ENCODE results near the gene JARID2. TPM values are rescaled to one million over a fixed set of nuclear protein-coding genes. Genes with fewer than 3 reads are reported as not detected.

JARID2 gene
- polyA plus RNA-seq, 1 of the 3 experiments (the other 2 are of a cell fraction) = 3.4 TPM

- Histone ChIP-seq H3K9me2 (no peaks in the 10 kb centered on the region), H3K4me2 (no peak overlapping the region), H3K36me3 (replicated peaks in 1 of 2; ENCODE audit: control insufficient read depth in 1 of 2, insufficient read depth in 2 of 2, low read length in 1 of 2) (no peaks in the 10 kb centered on the region), H3K4me3 (ENCODE audit: low read depth in 2 of 2, low read length in 1 of 2) (no peak overlapping the region), H3K79me2 (ENCODE audit: insufficient read depth) (no peaks in the 10 kb centered on the region), H4K20me1 (ENCODE audit: insufficient read depth) (no peaks in the 10 kb centered on the region), H3K4me1 (ENCODE audit: control insufficient read depth in 1 of 2, insufficient read depth in 2 of 2, low read depth in 1 of 2, low read length in 1 of 2) (no peaks in the 10 kb centered on the region; a peak in 1 of 4 replicates), H3K9me3 (no peaks in the 10 kb centered on the region), H3K27ac (ENCODE audit: low read depth in 2 of 2, low read length in 1 of 2) (no peak overlapping the region), H3F3A (replicated peaks; ENCODE audit: insufficient read depth) (no peaks in the 10 kb centered on the region), H3K9ac (no peak overlapping the region), H3K27me3 (ENCODE audit: insufficient read depth) (no peaks in the 10 kb centered on the region), H2AFZ (ENCODE audit: low read depth) (no peak overlapping the region)
- CTCF ChIA-PET = no interaction called here
- POLR2A ChIA-PET = no interaction called here
- 98% methylated on average over 5 of the region's 5 CpGs for WGBS (ENCODE audit: low lambda C conversion rate)
- TF ChIP-seq ZBTB33 (IDR thresholded peaks at IDR 0.05; ENCODE audit: borderline replicate concordance, low read depth) (no peak), SMC3 (IDR thresholded peaks at IDR 0.05; ENCODE audit: low read depth, low read length) (no peak), SIN3A (IDR thresholded peaks at IDR 0.05; ENCODE audit: borderline replicate concordance, low read depth, low read length) (no peak), FOXM1 (IDR thresholded peaks at IDR 0.05; ENCODE audit: low read depth) (no peak), GABPA (IDR thresholded peaks at IDR 0.05; ENCODE audit: low read depth) (no peak)
- TF ChIP-seq, protein P1, sequence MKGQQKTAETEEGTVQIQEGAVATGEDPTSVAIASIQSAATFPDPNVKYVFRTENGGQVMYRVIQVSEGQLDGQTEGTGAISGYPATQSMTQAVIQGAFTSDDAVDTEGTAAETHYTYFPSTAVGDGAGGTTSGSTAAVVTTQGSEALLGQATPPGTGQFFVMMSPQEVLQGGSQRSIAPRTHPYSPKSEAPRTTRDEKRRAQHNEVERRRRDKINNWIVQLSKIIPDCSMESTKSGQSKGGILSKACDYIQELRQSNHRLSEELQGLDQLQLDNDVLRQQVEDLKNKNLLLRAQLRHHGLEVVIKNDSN (IDR thresholded peaks at IDR 0.05; ENCODE audit: borderline replicate concordance, low read depth) = no peak
- no peak for DNase-seq
Measured at GRCh38 chr6:15538106-15538505, 292.2 kb downstream of the JARID2 start.

GRCh38 chr6:15538766-15539495, 293.1 kb downstream of the JARID2 start:
- ChIA-PET POLR2A (no interaction called here), CTCF (no interaction called here)
- H3K9me3 ChIP-seq = no peaks in the 10 kb centered on the region
- H3K4me1 ChIP-seq (ENCODE audit: control insufficient read depth in 1 of 2, insufficient read depth in 2 of 2, low read depth in 1 of 2, low read length in 1 of 2) = no peaks in the 10 kb centered on the region; a peak in 1 of 4 replicates
- H4K20me1 ChIP-seq (ENCODE audit: insufficient read depth) = no peaks in the 10 kb centered on the region
- no peaks in the 10 kb centered on the region for H3K36me3 ChIP-seq (replicated peaks in 1 of 2; ENCODE audit: control insufficient read depth in 1 of 2, insufficient read depth in 2 of 2, low read length in 1 of 2)
- H3K4me3 ChIP-seq (ENCODE audit: low read depth in 2 of 2, low read length in 1 of 2) = no peak overlapping the region
- H3K27me3 ChIP-seq (ENCODE audit: insufficient read depth) = no peaks in the 10 kb centered on the region
- H3K79me2 ChIP-seq (ENCODE audit: insufficient read depth) = no peaks in the 10 kb centered on the region
- H2AFZ ChIP-seq (ENCODE audit: low read depth) = no peak overlapping the region
- 97% methylated on average over 9 of the region's 9 CpGs for WGBS (ENCODE audit: low lambda C conversion rate)
- no peak overlapping the region for H3K4me2 ChIP-seq
- H3K27ac ChIP-seq (ENCODE audit: low read depth in 2 of 2, low read length in 1 of 2) = no peak overlapping the region
- no peaks in the 10 kb centered on the region for H3K9me2 ChIP-seq
- no peaks in the 10 kb centered on the region for H3F3A ChIP-seq (replicated peaks; ENCODE audit: insufficient read depth)
- no peak overlapping the region for H3K9ac ChIP-seq
- DNase-seq = no peak
- TF ChIP-seq, protein P1 (IDR thresholded peaks at IDR 0.05; ENCODE audit: borderline replicate concordance, low read depth) = no peak
- no peak for TF ChIP-seq TCF12 (IDR thresholded peaks at IDR 0.05)
- no peak for TF ChIP-seq IRF3 (IDR thresholded peaks at IDR 0.05; ENCODE audit: low read depth, low read length)
- TF ChIP-seq, protein P2, sequence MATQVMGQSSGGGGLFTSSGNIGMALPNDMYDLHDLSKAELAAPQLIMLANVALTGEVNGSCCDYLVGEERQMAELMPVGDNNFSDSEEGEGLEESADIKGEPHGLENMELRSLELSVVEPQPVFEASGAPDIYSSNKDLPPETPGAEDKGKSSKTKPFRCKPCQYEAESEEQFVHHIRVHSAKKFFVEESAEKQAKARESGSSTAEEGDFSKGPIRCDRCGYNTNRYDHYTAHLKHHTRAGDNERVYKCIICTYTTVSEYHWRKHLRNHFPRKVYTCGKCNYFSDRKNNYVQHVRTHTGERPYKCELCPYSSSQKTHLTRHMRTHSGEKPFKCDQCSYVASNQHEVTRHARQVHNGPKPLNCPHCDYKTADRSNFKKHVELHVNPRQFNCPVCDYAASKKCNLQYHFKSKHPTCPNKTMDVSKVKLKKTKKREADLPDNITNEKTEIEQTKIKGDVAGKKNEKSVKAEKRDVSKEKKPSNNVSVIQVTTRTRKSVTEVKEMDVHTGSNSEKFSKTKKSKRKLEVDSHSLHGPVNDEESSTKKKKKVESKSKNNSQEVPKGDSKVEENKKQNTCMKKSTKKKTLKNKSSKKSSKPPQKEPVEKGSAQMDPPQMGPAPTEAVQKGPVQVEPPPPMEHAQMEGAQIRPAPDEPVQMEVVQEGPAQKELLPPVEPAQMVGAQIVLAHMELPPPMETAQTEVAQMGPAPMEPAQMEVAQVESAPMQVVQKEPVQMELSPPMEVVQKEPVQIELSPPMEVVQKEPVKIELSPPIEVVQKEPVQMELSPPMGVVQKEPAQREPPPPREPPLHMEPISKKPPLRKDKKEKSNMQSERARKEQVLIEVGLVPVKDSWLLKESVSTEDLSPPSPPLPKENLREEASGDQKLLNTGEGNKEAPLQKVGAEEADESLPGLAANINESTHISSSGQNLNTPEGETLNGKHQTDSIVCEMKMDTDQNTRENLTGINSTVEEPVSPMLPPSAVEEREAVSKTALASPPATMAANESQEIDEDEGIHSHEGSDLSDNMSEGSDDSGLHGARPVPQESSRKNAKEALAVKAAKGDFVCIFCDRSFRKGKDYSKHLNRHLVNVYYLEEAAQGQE (IDR thresholded peaks at IDR 0.05; ENCODE audit: low read depth, low read length) = no peak
- no peak for TF ChIP-seq GABPA (IDR thresholded peaks at IDR 0.05; ENCODE audit: low read depth)
- TF ChIP-seq MEF2A (IDR thresholded peaks at IDR 0.05; ENCODE audit: borderline replicate concordance, low read depth) = no peak
- no peak for TF ChIP-seq JUND (IDR thresholded peaks at IDR 0.05)
- TF ChIP-seq NRF1 (IDR thresholded peaks at IDR 0.05; ENCODE audit: low read depth, low read length) = no peak
- TF ChIP-seq RXRA (IDR thresholded peaks at IDR 0.05; ENCODE audit: borderline replicate concordance, low read depth) = no peak
- TF ChIP-seq SMC3 (IDR thresholded peaks at IDR 0.05; ENCODE audit: low read depth, low read length) = no peak
- no peak for TF ChIP-seq SIN3A (IDR thresholded peaks at IDR 0.05; ENCODE audit: borderline replicate concordance, low read depth, low read length)
- TF ChIP-seq, protein P3, sequence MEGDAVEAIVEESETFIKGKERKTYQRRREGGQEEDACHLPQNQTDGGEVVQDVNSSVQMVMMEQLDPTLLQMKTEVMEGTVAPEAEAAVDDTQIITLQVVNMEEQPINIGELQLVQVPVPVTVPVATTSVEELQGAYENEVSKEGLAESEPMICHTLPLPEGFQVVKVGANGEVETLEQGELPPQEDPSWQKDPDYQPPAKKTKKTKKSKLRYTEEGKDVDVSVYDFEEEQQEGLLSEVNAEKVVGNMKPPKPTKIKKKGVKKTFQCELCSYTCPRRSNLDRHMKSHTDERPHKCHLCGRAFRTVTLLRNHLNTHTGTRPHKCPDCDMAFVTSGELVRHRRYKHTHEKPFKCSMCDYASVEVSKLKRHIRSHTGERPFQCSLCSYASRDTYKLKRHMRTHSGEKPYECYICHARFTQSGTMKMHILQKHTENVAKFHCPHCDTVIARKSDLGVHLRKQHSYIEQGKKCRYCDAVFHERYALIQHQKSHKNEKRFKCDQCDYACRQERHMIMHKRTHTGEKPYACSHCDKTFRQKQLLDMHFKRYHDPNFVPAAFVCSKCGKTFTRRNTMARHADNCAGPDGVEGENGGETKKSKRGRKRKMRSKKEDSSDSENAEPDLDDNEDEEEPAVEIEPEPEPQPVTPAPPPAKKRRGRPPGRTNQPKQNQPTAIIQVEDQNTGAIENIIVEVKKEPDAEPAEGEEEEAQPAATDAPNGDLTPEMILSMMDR (IDR thresholded peaks at IDR 0.05) = no peak
- TF ChIP-seq, protein P4, sequence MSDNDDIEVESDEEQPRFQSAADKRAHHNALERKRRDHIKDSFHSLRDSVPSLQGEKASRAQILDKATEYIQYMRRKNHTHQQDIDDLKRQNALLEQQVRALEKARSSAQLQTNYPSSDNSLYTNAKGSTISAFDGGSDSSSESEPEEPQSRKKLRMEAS (IDR thresholded peaks at IDR 0.05; ENCODE audit: low read depth) = no peak

All from SK-N-SH (cell line).